ENCODE data around the gene ZBED1. TPM values are rescaled to one million over a fixed set of nuclear protein-coding genes. Genes with fewer than 3 reads are reported as not detected.

The ZBED1 gene
- total RNA-seq, 2 experiments from 2014 or later: 35.3 to 37.0 TPM

Other genes starting within 250 kb of the ZBED1 start
- gene DHRSX, start within 50 bp of the ZBED1 start, total RNA-seq: 10 to 100 TPM; 17.0 to 18.1 TPM
- gene CD99, start 190.3 kb upstream of the ZBED1 start, total RNA-seq: 100 to 1,000 TPM; 255 to 256 TPM